Measurements from ENCODE around the gene C6orf120.

DNA sequence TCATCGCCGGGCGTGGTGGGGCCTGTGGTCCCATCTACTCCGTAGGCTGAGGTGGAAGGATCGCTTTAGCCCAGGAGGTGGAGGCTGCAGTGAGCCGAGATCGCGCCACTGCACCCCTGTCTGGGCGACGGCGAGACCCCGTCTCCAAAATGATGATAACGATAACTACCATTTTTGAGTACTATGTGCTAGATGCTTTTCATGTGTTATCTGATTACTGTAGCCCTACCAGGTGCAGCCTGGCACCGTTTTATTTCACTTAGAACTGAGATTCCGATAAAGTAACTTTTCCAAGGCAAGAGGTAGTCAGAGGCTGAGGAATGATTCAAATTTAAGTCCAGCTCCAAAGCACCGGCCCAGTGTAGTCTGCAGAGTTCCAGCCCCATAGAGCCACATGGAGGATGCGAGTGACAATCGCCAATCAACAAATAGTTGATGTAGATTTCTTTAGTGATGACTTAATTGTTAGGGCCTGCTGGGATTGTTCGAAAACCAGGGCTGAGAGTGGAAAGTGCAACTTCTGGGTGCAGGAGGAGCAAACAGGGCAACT lies 50.2 kb downstream of the C6orf120 start:
- TF ChIP-seq, protein P1, sequence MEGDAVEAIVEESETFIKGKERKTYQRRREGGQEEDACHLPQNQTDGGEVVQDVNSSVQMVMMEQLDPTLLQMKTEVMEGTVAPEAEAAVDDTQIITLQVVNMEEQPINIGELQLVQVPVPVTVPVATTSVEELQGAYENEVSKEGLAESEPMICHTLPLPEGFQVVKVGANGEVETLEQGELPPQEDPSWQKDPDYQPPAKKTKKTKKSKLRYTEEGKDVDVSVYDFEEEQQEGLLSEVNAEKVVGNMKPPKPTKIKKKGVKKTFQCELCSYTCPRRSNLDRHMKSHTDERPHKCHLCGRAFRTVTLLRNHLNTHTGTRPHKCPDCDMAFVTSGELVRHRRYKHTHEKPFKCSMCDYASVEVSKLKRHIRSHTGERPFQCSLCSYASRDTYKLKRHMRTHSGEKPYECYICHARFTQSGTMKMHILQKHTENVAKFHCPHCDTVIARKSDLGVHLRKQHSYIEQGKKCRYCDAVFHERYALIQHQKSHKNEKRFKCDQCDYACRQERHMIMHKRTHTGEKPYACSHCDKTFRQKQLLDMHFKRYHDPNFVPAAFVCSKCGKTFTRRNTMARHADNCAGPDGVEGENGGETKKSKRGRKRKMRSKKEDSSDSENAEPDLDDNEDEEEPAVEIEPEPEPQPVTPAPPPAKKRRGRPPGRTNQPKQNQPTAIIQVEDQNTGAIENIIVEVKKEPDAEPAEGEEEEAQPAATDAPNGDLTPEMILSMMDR (IDR thresholded peaks at IDR 0.05) = no peak
- TF ChIP-seq EZH2 (IDR thresholded peaks at IDR 0.05; ENCODE audit: borderline replicate concordance, insufficient read depth, low read depth, low read length, poor library complexity, severe bottlenecking) = no peak

Data from B cell (primary cell).